GM19238 (cell line): ENCODE results near the gene IL18R1.

ENCODE experiments used
- DNase-seq: peaks from one replicate; pipeline ENCODE4 v3.0.0; 2011; ENCODE audit warnings: low spot score; ENCODE audit not compliant: insufficient read length

The IL18R1 gene

DNA sequence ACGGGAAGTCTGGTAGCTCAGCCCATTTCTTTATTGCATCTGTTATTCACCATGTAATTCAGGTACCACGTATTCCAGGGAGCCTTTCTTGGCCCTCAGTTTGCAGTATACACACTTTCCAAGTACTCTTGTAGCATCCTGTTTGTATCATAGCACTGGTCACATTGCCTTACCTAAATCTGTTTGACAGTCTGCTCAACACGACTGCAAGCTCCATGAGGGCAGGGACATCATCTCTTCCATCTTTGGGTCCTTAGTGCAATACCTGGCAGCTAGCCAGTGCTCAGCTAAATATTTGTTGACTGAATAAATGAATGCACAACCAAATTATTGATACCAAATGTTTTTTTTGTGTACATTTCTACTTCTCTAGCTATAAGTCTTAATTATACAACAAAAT lies 11.2 kb upstream of the IL18R1 start:
- no peak for DNase-seq

DNA sequence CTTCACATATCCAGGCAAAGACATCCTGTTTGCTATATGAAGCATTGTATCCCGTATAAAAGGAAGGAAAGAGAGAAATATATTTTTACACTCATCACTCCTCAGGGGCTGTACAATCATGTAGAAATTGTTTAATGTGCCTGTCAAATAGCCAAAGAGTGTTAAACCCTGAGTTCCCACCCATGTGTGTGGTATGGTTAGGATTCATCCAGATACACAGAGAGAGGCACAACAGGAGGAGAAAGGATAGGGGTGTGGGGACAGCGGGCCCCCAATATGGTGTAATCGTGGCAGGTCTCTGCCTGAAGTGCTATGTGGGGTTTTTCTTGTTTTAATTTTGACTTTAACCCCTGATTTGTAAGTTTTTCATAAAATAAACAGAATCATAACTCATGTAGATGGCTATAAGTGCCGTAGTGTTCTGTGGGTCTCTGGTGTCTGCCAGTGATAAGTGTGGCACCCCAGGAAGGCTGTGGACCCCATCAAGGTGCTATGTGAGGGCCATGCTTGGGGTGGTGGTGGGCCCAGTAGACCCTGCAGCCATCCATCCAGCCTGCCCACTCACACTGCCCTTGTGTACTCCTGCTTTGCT lies 10.2 kb upstream of the IL18R1 start:
- no peak for DNase-seq

DNA sequence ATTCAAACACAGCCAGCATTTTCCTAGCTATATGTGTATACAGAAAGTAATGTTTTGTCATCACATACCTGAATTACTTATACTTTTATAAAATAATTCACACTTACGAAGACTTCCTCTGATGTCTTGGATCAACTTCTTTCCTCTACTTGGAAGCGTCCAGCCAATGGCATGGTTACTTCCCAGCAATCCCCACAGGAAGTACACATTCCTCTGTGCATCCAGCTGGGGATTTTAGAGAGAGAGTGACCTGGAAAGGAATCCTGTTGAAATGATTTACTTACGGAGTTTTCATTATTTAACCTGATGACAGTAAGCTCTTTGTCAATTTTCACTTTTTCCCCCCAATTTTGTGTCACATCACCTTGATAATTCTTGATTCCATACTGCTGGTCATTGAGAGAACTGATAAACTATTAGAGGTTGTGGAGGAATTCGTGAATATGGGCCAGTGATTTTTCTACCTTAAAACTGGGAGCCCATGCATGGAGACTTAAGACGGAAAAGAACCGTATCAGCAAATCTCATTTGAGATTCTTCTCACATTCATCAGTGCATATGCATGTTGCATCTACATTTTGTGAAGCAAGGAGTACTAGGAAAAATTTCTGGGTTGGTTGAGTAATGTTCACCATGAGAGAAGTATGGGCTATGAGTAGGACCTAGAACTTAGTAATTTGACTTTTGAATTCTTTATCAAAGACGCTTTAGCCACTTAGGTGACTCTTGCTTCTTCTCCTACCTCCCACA lies 9.0 kb upstream of the IL18R1 start:
- no peak for DNase-seq

DNA sequence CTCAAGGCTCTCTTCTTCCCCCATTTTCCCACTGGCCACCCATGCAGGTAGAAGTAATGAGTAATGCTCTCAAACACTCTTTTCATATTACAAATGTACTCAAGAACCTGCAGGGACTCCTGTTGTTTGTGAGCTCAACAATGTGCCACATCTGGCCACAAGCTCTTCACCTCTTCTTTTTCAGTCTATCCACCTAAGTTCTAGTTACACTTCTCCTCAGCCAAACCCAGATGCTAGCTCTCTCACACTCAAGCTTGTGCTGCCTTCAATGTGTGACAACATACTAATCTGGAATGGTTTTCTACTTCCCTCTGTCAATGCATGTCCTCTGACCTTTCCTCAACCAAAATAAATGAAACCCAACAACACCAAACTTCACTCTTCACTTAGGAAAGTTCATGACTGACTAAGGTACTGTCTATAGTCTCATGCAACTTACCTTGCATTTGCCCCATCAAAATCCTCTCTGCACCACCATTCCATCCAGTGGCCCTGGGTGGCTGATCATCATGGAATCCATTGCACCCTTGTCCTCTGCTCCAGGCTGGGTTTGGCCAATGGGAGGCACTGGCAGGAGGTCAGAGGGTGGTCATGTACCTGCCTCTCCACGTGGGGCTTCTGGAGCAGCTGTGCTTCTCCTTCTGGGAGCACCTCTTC lies 5.3 kb upstream of the IL18R1 start:
- DNase-seq, result no peak

DNA sequence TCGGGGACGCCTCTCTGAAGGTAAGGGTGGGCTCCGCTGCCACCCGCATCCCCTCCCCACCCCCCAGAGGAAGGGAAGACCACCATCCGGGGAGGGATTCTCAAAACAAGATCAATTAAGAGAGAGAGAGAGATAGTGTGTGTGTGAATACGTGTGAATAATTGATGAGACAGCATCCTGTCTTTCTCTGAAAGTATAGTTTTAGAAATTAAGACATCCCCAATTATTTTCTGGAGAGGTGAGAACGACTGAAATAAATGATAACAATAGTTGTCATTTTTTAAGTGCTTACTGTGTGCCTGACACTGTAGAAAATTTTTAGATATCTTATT lies 751 bp downstream of the IL18R1 start:
- DNase-seq, result no peak

DNA sequence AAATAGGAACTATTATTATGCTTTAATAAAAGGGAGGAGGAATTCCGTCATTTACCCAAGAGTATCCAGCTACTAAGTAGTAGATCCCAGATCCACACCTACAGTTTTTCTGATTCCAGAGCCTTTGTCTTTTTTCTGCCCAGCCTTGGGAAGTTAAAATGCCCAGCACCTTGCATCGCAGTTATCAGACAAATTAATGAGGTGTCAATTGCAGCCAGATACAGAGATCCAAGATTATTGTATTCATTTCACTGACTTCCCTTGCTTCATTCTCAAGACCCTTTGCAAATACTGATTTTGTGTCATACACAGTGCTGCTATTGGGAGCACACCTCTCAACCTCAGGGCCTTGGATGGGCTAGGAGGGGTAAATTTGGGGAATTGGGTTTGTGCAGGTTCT lies 1.1 kb downstream of the IL18R1 start:
- no peak for DNase-seq

DNA sequence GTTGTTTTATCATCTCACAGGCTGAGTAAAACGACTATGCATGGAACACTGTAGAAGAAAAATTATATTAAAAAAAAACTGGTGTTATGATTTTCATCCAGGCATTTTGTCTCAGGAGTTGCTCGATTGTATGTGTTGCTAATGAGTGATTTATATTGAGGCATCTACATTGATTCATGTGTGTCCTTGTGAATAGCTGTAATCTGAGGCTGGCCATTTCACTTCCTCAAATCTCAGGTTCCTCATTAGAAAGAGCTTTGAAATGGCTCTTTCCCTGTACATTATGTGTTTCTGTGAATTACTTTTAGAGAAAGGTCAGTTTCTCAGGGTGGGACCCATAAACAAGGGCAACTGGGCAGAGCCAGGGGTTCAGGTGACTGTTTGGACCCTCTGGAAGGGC lies 2.3 kb downstream of the IL18R1 start:
- DNase-seq, result no peak

DNA sequence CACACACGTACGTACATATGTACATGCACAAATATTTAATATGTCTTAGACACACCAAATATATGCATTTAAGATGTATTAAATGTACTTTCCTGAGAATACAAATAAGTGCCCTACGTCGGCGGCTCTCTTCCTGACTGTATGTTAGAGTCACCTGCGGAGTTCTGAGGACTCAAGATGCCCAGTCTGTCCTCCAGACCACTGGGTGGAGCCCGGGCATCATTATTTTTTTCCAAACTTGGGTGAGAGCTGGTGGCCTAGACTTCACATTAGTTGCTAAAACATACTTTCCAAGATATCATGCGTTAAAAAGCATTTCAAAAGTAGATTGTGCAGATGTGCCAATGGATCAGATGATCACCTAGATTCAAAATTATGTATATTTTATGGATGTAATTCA lies 2.9 kb downstream of the IL18R1 start:
- DNase-seq, result no peak

DNA sequence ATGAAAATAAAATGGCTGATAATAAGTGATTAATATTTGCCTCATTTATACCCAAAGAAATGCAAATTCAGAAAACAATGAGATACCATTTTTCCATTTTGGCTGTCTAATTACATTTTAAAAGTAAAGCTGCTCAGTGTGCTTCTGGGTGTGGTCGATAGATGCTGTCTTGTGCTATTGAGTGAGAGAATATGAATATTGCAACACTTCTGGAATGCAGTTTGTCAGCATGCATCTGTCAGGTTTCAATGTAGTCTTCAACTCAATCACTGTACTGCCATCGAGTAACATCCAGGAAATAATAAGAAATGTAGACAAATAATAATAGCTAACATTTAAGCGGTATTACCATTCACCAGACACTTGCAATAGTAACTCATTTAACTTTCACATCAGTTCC lies 3.9 kb downstream of the IL18R1 start:
- DNase-seq, result no peak

DNA sequence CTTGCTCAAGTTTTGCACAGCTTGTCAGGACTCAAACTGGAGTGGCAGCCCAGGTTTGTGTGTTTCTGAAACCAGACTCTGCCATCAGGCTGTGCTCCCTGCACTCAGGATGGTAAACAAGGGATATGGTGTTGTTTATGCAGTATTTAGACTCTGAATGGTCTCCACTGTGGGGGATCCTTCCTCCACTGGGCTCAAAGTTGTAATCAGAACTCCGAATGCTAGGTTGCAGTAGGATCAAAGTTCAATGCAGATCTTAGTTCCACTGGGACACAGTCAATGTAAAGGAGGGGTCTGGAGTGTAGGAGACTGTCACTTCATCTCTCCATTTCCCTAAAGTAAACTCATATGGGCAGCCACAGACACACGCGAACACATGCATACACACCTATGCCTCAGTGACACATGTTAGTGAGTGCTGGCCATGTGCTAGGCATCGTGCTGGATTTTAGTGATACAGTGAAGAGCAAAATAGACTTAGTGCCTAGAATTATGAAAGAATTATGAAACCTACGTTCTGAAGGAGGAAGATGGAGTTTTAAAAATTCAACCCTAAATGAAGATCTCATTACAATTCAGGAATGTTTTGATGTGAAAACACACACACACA lies 6.1 kb downstream of the IL18R1 start:
- DNase-seq, result no peak

DNA sequence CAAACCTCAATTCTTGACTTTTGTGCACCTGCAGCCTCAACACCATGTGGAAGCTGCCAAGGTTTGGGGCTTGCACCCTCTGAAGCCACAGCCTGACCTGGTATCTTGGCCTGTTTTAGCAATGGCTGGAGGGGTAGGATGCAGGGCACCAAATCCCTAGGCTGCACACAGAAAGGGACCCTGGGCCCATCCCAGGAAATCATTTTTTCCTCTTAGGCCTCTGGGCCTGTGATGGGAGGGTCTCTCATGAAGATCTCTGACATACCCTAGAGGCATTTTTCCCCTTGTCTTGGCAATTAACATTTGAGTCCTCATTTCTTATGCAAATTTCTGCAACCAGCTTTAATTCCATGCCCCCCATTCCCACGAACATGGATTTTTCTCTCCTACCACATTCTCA lies 10.2 kb downstream of the IL18R1 start:
- no peak for DNase-seq

DNA sequence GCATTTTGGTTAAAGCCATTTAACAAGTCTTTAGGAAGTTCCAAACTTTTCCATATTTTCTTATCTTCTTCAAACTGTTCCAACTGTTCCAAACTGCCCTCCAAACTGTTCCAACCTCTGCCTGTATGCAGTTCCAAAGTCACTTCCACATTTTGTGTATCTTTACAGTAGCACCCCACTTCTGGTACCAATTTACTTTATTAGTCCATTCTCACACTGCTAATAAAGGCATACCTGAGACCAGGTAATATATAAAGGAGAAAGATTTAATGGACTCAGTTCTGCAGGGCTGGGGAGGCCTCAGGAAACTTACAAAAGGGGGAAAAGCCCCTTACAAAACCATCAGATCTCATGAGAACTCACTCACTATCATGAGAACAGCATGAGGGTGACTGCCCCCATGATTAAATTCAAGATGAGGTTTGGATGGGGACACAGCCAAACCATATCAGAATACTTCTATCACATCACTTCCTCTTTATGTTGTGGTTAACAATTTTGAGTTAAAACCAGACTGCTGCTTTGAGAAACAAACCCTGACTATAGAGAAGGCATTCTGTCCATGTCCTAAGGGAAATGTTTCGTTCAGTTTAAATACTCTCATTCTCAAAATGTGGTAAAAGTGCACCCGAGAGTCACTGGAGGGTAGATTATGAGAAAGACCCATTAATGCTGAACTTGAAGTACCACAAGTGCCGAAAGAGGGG lies 11.0 kb downstream of the IL18R1 start:
- DNase-seq, result no peak

DNA sequence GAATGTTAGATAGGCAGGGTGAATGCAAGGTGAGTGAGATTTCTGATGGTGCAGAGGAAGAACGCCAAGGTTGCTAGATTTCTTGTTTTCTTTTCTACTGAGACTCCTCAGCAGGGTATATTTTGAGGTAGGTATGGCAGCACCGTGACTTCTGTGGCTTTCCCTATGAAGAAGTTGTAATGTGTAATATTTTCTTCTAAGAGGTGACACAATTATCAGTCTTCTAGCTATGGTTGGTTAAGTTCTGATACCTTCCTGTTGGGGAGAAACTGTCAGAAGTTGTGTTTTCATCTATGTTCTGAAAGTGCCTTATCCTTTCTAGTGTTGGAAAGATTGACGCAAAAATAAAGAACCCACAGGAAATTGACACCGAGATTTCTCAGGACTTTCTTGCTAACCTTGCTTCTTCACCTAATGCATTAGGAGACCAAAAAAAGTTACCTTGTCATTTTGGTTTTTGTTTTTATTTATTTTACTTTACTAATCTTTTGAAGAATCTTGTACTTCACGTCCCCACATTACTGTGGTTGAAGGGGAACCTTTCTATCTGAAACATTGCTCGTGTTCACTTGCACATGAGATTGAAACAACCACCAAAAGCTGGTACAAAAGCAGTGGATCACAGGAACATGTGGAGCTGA lies 11.9 kb downstream of the IL18R1 start:
- DNase-seq, result no peak

DNA sequence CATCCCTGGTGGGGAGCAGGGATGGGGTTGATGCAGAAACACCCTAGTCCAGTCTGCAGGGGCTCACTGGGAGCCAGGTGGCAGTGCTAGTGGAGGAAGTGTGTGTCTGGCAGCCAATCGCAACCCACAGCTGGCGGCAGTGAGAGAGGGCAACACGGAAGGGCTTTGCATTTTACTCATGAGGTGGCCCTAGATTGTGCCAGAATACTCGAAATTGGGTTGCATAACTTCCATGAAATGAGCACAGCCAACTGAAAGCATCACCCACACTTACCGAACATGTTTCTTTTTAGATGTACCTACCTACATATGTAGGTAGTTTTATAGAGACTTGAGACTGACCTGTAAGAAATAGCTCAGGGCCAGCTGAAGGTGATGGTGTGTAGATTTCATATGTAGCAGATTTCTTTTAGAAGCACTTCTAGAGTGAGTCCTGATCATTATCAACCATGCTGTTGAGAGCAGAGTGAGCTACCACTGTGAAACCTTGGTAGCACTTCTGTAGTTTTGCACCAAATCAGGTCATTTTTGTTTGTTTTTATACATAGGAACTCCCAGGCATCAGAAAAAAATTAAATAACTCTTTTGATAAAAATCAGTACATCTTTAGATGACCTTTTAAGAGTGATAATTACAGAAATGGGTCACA lies 13.0 kb downstream of the IL18R1 start:
- no peak for DNase-seq

DNA sequence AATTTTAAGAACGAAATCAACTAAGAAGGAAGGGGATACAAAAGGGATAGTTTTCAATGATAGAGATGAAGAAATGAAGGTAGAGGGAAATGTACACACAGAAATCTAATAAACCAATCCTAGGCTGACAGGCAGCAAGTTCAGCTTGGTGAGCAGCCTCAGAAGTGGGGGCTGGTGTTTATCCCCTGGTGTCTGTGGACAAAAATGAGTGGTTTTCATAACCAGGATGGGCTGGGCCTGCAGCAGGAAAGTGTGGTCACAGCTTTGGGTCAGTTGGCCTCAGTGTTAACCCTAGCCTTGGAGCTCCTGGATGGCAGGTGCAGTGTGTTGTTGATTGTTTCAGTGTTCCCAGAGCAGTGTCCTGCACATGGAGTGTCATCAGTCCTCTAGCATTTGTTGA lies 14.3 kb downstream of the IL18R1 start:
- no peak for DNase-seq

DNA sequence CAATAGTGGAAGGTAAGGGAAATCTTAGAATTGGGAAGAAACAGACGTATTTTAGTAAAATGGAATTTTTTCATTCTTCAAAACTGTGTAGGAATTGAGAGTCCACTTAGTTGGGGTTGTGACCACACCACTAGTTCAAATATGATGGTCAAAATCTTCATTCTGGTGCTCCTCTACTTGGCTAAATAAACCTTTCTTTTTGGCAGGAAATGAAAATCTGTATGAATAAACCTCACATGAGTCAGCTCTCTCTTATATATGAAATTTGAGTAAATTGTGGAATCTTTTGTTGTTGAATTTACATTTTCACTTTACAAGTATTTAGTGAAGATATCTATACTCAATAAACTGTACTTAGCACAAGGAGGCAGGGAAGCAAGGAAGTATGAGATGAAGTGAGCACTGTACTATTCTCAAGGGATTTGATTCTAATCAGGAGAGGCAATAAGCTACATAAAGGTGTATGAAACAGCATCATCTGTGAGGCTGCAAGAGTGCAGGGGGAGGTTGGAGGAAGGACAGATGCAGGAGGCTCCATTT lies 20.5 kb downstream of the IL18R1 start:
- DNase-seq, result no peak

DNA sequence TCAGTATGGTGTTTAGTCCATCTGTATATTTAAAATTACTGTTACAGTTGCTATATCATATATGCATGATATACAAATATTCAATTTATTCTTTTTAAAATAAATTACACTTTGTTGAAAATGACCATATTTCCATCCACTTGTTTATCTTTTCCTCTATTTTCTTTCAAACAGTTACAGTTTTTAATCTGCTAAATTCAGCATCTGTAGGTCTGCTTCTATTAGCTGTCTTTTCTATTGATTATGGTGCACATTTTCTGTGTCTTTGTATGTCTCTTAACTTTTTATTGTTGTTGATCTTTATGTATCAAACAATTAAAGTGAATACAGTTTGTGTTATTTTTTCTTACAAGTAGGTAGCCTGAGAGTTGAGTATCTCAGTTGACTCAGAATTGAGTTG lies 28.1 kb downstream of the IL18R1 start:
- DNase-seq, result no peak

DNA sequence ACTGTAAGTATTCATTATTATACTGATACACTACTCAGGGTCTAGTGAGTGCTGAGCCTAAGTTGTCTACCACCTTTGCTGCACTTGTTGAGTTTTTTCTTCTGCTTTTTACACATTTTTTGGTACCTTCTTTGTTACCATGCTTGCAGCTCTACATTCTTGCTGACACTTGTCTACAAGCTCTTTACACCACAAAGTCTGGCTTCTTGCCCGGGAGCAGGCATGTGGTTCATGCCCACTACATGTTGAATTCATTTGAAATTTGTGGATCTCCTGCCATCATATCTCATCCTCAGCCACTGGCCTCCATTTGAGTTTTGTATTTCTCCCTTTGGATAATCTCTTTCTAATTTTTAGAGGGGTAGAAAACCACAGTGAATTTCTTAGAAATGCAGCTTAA lies 29.9 kb downstream of the IL18R1 start:
- no peak for DNase-seq

DNA sequence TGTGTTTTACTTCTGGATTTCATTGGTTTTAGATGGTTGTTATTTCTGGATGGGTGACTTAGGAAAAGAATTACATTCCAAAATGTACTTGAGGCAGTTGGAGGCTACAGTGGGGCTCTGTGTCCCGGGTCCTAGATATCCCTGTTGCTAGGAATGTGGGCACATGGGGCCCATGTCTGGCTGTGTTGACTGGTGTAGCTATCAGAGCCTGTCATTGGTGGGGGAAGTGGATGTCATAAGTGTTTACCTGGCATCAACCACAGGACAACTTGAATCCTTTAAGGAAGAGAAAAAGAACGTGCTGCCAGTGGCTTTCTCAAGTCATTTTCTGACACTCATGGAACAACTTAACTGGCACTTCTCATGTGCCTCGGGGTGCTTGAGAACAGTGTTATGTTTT lies 30.4 kb downstream of the IL18R1 start:
- no peak for DNase-seq

DNA sequence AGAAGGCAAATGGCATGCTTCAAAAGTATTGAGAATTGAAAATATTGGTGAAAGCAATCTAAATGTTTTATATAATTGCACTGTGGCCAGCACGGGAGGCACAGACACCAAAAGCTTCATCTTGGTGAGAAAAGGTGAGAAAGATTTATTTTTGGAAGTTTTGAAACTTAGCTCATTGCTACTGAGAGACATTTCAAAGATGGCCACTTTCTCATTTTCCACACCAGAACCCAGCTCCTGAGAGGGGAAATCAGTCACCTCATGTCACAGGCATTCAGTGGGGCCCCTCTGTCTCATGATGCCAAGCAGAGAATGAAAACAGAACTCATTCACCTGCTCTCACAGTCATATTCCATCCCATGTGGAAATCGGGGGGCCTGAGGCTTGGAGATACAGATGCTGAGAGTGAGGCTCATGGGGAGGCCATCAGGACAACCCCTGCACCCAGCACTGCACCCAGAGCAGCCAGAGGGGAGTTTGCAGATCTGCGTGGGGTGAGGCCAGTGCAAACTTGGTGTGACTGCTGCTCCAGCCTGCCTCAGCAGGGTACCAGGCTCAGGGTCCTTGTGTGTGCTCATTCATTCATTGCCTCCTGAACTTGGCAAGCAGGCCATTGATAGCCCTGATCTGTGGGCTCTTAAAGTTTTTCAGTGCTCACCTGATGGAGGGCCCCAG lies 31.4 kb downstream of the IL18R1 start:
- no peak for DNase-seq
